DMS 273 treated with DMSO at 0.1 percent for 48 hours (cell line): ENCODE results near the gene HMX1.

Experiments
- DNase-seq: peaks from one replicate; lab custom pipeline; 2025; lab: John Stamatoyannopoulos, UW

Gene HMX1

DNA sequence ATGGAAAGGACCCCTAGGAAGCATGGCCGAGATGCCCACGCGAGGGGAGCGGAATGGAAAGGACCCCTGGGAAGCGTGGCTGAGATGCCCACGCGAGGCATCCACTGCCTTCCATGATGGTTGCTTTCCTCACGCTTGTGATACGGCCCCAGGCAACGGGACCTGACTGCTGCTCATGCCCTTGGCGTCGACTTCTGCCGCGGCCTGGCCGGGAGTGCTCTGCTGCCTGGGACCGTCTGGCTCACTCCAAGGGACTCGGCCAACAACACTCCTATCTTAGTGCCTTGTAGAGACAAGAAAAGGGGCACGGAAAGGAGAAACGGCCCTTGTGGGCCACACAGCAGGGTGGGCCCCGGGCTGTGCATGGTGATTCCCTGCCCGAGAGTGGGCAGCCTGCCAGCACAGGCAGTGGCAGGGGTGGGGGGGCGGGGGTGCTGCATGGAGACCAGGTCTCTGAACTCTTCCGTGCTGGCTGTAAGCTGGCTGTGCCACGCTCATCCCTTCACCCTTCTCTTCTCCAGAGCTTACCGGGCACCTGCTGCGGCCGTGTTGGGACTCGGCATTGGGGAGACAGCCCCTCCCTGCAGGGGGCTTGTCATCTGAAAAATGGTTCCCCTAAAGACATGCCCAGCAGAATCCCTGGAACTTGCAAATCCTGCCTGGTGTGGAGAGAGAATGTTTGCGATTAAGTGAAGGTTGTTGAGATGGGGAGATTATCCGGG is 38.6 kb upstream of the HMX1 start:
- DNase-seq, result no peak

DNA sequence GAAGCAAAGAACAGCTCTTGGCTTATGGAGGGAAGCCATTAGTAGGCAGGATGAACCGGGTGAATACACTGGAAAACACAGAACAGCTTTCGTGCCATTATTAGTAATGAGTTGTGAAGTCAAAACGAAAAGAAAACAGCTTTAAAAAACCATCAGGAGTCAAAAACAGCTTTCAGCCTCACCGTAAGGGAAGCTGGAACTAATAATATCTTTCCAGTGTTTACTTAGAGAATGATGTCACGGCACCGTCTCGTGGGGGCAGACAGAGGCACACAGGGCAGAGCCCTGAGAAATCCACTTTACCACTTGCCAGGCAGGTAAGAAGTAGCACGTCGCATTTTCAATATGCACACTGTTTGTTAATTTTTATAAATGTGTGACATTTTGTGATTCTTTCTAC is 37.9 kb upstream of the HMX1 start:
- DNase-seq, result no peak

DNA sequence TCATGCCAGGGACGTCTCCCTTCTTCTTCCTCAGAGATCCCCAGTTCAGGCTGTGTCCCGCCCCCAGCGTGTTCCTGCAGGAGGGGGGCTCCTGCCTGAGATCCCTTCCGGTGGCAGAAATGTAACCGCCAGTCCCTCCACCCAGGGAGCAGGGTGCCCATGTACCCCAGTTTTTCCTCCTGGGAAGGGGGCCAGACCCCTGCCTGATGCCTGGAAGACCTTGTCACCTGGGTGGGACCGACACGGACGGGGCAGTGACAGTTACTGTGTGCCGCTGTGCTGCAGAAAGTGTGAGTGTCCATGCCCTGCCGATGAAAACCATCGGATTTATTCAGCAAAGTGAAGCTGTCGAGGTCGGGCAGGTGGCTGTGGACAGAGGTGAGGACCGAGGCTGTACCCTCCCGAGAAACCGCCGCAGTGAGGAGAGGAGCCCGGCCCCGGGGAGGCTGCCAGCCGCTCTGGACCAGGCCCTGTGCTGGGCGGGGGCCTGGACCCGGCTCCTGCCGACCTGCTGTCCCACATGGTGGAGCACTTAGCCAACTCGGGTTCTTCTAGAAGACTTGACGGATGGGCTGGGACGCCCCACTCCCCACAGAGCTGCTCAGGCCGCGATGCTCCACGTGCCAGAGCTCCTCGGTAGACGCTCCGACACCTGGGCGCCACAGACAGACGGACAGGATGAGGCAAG is 36.7 kb upstream of the HMX1 start:
- no peak for DNase-seq

DNA sequence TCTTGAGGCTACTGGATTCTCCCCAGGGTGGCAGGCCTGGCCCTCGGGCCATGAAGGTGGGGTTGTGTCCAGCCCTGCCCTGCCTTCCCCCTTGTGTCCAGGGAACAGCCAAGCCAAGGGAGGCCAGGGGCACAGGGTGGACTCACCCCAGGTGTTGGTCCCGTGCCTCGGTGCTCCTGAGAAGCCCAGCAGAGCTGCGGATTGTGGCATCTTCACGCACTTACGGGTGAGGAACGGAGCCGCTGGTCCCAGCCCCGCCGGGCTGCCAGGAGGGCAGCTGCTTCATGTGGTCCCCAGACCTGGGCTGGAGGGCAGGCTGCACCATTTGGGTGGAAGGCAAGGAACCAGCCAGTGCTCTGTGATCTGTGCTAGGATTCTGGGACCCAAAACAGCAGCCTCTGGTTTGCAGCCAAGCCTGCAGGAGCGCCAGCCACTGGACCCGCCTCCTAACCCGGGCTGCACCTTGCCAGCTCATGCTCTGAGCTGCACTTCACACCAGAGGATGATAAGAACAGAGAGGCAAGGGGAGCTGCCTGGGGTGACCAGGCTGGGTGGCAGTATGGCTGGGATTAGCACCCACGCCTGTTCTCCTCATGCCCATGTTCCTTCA is 36.1 kb upstream of the HMX1 start:
- no peak for DNase-seq

DNA sequence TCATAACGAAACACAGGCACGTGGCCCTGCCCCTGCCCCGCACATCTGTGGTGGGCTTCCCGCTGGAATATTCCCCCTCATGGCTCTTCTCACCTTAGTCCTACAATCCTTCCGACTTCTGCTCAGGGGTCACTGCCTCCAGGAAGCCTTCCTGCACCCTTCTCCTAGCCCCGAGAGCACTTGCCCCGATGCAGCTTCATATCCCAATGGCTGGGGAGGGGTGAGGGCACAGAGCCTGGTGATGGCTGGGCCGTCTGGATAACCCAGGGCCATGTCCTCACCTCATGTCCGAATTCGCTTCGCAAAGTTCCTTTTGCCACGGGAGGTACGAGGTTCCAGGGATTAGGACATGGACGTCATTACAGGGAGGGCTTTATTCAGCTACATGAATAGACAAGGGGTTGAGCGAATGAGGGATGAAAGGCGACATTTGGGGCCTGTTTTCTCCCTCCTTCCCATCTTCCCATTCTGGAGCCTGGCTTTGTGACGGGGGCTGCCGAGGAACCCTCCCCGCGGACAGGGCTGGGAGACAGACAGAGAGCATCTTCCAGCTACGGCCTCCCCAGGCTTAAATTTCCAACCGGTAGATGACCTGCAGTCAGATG is 35.5 kb upstream of the HMX1 start:
- DNase-seq, result no peak

DNA sequence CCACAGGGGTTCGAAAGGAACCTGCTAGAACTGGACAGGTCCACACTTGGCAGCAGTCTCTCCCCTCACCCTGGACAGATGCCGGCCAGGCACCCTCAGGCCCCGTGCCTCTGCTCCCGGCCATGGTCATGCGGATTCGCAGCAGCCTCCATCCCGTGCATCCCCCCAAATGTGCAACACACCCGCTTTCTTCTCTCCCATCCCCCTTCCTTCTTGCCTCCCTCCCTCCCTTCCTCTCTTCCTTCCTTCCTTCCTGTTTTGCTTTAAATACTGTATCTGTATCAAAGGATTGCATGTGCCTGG is 35.0 kb upstream of the HMX1 start:
- DNase-seq, result no peak

DNA sequence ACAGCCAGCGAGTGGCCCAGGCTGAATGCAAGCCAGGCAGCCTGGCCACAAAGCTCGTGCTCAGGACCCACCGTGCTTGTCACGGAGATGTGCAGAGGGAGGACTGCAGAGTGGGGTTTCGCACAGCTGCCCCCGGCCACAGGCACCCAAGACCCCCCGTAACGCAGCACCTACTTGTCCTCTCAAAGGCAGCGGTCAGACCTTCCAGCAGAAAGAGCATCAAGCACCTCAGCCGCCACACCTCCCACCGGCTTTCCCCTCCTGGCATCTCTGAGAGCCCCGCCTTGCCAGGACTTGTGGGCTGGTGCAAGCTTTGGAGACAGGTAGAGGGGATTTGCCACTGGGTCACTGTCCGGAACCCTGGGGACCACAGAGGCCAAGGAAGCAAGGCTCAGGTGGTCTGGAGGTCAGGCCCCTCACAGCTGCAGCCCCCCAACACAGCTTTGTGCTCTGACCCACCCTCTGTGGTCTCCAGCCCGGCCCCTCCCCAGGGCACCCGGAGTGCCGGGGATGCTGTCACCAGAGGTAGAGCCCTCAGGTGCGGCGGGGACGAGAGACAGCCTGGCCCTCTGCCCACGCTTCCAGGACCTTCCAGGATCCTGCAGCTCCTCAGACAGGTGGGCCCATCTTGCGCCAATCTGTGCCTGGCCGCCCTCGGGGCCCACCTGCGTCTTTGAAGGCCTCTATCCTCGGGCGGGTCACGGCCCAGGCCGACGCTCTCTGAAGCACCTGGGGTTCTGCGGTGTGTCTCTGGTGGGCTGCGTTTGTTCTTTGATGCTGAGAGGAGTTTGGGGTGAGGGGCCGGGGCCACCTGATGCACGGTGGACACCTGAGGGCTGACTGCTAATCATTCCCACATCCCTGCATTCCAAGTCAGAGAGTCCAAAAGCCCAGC is 34.4 kb upstream of the HMX1 start:
- DNase-seq, result no peak

DNA sequence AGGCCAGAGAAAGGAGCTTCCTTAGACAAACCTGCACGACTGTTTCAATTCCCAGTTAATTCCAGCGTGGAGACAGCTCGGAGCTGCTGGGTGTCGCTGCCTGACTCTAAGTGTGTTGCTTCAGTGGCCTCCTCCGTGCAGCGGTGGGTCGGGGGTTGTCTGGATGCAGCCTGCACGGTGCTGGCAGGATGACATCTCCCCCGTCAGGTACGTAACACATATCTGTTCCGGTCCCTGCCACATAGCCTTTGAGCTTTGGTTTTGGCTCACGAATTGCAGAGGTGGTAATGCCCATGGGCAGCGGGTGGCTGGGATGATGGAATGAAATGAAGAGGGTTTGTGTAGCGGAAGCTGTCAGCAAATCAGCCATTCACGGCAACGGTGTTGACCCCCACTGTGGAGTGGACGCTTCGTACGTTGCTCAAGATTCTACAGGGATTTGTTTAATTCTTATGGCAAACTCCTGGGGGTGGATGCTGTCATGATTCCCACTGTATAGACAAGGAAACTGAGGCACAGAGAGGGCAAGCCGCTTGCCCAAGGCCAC is 33.7 kb upstream of the HMX1 start:
- DNase-seq, result no peak

DNA sequence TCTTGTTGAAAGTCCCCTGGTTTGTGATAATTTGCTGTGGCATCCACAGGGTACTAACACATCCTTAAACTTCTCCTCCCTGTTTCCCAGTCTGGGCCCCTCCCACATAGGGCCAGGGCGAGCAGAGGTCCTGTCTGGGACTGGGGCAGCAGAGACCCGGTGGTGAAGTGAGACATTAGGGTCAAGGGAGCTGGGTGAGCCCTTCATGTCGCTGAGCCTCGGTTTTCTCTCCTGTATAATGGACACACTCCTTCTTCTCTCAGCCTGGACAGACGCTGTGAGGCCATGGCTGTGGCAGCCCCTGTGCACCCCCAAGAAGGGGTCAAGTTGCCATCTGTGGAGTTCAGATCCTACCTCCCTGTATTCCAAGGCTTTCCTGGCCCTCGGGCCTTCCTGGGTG is 33.0 kb upstream of the HMX1 start:
- no peak for DNase-seq

DNA sequence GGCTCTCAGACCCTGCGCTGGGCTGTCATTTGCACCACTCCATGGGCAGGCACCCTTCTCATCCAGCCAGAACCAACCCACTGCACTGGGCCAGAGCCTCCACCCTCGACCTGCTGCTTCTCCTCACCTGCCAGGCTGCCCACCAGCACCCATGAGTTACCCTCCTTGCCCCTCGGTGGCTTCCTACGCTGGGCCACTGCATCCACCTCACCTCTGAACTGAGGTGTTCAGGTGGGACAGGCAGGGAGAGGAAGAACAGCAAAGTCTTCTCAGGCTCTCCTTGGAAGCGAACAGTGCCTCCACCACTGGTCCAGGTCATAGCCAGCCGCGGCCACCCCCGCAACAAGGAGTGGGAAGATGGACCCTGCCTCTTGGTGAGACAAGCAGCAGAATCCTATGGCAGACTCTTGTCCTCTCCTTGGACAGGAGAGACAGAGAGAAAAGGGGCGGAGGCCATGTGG is 32.4 kb upstream of the HMX1 start:
- no peak for DNase-seq

DNA sequence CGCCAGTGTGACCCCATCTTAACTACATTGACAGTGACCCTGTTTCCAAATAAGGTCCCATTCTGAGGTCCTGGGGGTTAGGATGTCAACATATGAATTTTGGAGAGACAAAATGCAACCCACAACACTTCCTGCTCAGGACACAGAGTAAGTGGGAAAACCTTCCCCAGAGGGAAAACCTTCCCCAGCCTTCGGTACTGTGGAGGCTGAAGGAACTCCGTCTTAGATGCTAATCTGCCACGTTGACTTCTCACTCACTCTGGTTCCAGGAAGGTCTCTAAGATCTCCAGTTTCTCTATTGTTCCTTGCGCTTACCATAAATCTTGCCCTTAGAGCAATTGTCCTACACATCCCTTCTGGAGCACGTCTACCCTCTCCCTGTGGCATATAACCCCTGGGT is 29.7 kb upstream of the HMX1 start:
- DNase-seq, result no peak

DNA sequence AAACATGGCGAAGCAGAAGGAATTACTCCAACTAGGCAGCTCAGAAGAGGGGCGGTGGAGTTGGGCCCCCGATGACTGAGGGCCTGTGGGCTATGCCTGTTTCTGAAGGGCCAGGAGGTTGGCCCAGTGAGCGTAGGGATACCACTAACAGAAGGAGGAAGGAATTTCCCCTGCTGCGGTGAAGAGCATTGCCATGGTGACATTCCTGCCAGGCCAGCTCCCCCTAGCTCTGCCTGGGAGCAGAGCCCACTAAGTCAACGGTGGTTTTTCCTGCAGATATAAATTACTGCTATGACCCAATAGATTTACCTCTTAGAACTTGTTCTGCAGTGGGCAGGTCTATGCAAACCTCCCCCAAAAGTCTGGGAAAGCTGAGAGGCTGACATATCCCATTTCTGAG is 28.9 kb upstream of the HMX1 start:
- no peak for DNase-seq

DNA sequence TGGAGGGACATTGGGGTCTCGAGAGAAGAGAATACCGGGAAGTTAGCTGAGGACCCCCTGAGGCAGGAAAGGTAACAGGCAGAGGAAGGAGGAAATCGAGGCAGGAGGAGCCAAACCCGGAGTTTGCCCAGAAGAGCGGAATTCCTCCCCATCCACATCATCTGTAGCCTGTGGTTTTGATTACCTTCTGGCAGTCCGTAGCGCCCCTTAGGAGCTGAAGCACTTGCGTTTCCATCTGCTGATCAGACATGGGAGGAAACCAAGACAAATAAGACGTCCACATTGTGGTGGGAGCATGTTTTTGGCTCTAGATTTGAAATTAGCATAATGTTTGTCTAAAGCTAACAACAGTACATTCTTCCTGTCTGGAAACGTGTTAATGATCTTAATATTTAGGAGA is 26.8 kb upstream of the HMX1 start:
- no peak for DNase-seq

DNA sequence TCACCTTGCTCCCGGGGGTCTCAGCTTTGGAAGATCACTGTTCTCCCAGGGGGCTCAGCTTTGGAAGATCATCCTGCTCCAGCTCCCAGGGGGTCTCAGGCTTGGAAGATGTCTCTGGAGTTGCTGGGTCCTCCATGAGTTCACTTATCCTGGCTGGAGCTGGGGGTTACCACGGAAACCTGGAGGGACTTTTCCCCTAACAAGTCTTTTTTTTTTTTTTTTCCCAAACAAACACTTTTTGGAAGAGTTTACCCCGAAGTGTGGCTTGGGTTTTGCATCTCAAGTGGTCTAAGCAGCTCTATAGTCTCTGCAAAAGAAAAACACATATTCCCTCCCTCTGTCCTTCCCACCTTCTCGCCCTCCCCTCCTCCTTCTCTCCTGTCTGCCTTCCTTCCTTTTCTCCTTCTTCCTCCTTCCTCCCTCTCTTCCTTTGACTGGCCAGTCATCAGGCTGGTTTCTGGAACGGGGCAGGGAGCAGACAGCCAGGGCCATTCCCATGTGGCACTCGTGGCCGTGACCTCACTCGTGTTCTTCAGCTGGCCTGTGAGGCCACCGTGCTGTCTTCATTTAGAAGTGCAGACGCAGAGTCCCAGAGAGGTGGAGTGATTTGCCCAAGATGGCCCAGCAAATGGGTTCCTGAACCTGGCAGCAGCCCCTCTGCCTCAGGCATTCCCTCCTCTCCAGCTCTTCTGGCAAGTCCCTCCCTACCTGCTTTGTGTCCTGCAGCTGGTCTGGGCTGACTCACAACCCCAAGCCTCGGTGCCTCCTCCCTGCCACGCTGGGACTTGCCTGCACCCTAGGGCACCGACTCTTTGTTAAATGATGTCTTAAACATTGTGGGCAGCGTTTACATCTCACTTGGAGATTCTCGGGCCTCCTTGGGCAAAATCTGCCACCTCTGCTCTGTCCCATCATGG is 25.9 kb upstream of the HMX1 start:
- DNase-seq, result no peak

DNA sequence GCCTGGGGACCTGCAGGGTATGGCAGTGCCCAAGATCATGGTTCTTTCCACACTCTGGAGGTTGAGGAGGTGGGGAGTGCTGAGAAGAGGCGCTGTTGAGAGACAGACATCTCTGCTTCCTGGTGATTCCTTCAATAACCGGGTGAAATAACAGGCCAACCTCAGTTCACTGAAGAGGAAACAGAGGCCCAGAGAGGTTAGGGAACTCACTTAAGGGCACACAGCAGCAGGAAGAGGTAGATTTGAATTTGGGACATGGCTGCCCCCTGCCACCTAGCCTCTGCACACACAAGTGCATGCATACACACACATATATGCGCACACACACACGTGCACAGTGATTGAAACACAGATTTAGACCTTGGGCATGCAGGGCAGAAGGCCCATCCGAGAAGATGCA is 24.9 kb upstream of the HMX1 start:
- DNase-seq, result no peak

DNA sequence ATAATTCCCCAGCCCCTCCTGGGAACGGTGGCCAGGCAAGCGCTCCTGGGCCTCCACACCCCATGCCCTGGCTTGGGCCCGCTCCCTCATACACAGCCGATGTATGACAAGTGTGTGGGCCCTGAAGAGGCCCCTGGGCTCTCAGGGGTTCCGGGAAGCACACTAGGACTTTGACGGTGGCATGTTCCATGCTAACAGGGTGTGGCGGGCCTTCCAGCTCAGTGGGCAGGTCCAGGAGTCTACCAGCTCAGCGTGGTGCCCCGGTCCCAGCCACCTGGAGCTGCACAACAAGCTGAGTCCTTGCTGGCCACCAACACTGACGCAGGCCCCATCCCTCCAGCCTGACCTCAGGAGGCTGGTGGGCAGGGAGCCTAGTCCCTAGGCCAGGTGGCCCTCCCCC is 24.4 kb upstream of the HMX1 start:
- DNase-seq, result no peak

DNA sequence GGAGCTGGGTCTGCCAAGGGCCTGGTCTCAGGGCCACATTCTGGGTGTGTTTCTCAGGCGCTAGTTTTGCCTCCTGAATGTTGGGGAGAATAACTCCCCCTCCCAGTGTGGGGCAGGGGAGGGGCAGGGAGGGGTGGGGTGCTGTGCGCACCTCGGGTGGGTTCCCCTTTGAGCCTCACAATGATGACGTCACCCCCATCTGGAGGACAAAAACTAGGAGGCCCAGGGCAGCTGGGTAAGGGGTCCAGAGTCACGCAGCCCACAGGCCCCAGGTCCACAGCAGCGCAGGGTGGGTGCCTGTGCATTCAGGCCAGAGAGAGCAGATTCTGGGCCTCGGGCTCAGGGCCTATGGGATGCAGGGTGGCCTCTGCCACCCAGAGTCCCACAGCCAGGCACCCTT is 23.7 kb upstream of the HMX1 start:
- no peak for DNase-seq

DNA sequence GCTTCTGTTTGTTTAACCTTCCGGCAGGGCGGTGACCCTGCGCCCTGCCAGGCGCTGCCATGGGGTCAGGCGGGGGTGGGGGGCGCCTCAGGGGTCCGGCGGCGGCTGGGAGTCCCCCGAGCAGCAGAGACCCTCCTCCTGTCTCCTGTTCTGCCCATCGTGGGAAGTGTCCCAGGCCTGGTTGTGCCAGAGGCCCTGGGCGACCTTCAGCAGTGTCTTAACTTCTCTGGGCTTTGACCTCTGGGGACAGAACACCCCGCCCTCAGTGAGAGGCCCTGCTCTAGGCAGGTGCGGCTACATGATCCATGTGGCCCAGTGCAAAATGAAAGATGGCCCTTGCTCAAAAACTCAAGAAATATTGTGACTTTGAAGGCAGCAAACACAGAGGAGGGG is 22.8 kb upstream of the HMX1 start:
- no peak for DNase-seq

DNA sequence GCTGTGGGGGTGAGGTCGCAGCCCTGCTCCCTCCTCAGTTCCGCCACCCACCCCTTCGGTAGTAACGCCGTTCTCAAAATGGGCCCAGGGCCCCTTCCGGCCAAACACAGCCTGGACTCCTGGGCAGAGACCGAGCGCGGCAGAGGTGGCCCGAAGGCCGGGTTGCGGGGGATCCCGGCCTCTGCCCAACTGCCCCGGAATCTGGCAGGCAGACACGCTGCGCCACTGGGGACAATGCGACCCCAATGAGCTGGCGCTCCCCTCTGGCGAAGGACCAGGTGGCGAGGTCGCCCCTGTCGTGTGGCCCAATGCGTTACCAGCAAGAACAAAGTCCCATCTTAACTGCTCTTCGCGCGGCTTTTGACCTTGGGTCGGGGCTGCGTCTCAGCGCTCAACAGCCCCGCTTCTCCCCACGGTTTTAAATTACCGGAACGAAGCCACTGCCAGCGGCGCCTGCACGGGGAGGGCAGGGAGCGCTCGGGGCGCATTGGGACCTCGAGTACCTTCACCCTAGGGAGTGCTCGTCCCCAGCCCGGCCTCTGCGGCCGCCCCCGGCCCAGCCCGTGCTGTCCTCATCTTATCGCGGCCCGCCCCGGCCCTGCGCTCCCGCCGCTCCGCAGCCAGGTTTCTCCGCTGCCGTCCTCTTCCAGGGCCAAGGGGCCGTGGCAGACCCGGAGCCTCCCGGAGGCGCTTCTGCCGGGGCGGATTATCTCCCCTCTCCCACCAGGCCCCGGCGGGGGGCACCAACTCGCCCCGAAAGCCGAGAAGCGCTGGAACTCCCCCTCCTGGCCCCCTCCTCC is 22.2 kb upstream of the HMX1 start:
- DNase-seq, result no peak

DNA sequence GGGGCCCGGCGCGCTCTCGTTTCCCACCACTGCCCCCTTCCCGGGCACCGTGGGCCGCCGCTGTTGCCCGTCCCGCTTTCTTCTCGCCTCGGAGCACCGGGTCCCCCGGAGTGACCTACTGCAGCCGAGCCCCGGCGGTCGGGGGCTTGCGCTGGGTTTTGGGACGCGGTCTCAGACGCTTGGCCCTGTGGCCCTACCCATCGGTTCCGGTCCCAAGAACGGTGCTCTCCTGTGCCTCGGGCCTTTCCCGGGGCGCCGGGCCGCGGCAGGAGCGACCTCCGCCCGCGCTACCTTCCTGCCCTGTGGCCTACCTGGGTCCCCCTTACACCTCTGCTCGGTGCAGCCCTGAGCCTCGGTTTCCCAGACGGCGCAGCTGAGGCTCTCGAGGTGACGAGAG is 21.6 kb upstream of the HMX1 start:
- no peak for DNase-seq
